Measurements from ENCODE around the gene DSTN.

DSTN gene

DNA sequence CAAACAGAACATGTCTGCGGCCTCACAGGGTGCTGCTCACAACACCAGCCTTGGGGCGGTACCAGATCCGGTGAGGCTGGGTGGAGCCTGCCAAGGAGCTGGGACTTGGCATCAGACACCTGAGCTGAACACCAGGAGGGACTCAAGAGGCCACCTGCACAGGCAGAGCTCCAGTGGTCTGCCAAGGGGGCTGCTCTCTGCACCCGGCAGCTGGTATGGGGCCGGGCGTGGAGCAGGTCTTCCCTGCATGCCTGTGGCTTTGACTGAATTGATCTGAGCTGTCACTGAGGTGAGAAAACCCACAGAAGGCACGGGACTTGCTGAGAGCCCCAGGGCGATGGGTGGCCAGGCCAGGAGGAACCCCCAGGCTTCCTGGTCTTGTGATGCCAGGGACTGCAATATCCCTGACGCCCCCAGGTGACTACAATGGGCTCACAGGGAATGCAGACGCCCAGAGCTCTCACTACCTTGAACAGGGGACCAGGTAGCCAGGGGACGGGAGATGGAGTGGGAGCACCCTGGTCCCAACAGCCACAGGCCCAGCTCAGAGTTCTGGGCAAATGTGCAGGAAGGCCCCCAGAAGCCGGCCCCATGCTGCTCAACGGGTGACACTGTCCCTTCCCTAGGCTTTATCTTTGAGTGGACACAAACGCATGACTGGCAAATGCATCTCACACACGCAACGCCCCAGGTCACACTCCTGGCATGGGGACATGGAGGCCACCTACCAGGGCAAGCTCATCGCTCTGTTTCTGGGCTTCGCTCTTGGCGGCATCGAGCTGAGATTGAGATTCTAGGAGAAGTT, 48.2 kb downstream of the DSTN start:
- TF ChIP-seq, protein P1, sequence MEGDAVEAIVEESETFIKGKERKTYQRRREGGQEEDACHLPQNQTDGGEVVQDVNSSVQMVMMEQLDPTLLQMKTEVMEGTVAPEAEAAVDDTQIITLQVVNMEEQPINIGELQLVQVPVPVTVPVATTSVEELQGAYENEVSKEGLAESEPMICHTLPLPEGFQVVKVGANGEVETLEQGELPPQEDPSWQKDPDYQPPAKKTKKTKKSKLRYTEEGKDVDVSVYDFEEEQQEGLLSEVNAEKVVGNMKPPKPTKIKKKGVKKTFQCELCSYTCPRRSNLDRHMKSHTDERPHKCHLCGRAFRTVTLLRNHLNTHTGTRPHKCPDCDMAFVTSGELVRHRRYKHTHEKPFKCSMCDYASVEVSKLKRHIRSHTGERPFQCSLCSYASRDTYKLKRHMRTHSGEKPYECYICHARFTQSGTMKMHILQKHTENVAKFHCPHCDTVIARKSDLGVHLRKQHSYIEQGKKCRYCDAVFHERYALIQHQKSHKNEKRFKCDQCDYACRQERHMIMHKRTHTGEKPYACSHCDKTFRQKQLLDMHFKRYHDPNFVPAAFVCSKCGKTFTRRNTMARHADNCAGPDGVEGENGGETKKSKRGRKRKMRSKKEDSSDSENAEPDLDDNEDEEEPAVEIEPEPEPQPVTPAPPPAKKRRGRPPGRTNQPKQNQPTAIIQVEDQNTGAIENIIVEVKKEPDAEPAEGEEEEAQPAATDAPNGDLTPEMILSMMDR (IDR thresholded peaks at IDR 0.05) = no peak
- peak overlapping the region in 1 of 2 donors; percentile 93 for H3K27ac ChIP-seq
- peak; percentile 72 for DNase-seq (ENCODE audit: low spot score)
- no peak overlapping the region for H3K4me3 ChIP-seq

- DNase-seq (ENCODE audit: low spot score) = no peak
- no peak overlapping the region for H3K4me3 ChIP-seq
- no peak overlapping the region for H3K27ac ChIP-seq
- TF ChIP-seq, protein P1 (IDR thresholded peaks at IDR 0.05) = no peak
Measured at GRCh38 chr20:17618673-17619013, 48.8 kb downstream of the DSTN start.

DNA sequence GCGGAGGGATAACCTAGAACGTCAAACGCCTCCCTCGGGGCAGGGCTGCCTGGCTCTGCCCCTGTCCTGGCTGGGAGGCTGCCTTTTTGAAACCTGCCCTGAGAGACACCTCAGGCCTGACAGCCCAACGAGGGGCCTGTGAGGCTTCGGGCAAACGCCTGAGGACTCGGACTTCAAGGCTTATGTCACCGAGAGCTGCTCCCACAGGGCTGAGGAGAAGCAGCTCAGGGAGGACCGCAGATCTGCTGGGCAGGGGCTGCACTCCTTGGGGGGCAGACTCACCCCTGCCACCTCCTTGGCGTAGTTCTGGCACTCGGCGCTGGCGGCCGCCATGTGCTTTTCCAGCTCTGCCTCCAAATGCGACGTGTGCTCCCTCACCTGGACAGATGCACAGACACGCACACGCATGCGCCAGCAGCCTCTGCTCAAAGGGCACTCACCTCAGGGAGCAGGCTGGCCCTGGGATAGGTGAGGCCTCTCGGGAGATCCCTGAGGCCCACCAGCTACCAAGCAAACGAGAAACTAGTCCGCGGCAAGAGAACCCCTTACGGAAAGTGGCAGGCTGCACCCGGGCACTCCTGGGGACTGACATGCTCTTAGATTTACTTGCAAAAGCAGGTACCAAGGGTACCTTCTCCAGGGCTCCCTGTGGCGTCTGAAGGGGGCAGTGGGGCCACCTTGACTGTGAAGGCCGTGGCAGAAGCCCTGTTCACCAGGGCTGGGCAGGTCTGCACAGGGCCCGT, 49.6 kb downstream of the DSTN start:
- no peak overlapping the region for H3K27ac ChIP-seq
- no peak overlapping the region for H3K4me3 ChIP-seq
- TF ChIP-seq, protein P1 (IDR thresholded peaks at IDR 0.05) = no peak
- no peak for DNase-seq (ENCODE audit: low spot score)

DNA sequence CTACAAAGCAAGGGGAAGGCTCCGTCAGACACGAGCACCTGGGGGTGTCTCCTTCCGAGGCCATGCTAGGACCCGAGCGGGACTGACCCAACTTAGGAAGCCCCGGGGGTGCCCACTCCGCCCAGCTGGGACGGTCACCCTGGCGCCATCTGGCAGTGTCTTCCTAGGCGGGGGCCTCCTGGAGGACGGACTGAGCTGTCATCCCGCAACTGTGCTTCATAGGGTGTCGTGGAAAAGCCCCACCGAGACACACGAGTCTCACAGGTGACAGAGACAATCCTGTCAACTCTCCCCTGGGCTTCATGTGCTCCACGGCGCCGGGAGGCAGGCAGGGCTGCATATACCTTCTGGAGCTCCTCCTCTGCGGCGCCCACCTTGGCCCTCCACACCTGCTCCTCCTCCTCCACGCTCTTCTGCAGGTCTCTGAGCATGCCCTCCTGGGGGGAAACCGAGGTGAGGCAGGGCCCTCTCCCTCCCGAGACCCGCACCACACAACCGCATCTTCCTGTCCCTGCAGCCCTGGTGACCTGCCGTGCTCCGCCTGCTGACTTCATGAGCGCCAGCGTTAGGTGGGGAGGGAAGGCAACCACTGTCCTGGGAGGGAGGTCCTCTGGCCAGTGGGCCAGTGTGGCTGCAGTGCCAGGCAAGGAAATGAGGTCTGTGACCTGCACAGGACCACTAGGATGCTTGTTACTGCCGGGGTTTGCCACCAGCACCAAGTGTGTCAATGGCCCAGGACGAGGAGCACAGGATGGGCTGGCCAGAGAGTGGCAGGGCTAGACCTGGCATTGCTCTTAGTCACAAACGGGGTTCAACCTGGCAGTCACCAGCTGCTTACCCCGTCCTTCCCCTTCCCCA, 50.7 kb downstream of the DSTN start:
- no peak overlapping the region for H3K27ac ChIP-seq
- no peak for DNase-seq (ENCODE audit: low spot score)
- no peak overlapping the region for H3K4me3 ChIP-seq
- TF ChIP-seq, protein P1 (IDR thresholded peaks at IDR 0.05) = no peak

DNA sequence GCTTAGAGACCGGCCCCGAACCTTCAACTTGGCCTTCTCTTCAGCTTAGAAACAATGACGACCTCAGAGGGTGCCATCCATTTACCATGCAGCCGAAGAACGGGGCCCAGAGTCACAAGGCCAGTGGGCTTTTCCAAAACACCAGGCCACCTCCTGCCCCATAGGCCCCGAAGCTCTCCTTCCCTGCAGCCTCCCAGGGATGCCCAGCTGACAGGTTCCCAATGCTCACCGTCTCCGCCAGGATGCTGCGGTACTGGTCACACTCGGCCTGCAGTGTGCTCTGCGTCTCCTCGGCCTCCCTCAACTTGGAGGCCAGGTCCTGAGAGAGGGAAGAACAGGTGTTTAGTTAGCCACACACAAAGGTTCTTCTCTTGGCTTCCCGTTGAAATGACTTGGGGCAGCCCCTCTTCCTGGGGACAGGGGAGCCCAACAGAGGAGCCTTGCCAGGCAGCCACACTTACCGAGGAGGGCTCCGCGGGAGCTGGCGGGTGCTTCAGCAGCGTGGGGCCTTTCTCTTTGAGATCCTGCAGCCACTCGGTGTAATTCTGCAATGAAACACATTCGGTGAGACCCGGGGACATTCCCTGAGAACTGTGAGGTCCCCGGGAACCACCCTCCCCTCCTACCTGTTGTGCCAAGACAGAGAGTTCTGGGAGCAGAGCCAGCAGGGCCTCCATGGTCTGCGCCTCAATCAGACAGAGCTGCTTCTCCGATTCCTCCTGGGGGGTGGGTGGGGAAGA, 51.5 kb downstream of the DSTN start:
- TF ChIP-seq, protein P1 (IDR thresholded peaks at IDR 0.05) = no peak
- DNase-seq (ENCODE audit: low spot score) = peak; percentile 71
- Histone ChIP-seq H3K4me3 (no peak overlapping the region), H3K27ac (no peak overlapping the region)

DNA sequence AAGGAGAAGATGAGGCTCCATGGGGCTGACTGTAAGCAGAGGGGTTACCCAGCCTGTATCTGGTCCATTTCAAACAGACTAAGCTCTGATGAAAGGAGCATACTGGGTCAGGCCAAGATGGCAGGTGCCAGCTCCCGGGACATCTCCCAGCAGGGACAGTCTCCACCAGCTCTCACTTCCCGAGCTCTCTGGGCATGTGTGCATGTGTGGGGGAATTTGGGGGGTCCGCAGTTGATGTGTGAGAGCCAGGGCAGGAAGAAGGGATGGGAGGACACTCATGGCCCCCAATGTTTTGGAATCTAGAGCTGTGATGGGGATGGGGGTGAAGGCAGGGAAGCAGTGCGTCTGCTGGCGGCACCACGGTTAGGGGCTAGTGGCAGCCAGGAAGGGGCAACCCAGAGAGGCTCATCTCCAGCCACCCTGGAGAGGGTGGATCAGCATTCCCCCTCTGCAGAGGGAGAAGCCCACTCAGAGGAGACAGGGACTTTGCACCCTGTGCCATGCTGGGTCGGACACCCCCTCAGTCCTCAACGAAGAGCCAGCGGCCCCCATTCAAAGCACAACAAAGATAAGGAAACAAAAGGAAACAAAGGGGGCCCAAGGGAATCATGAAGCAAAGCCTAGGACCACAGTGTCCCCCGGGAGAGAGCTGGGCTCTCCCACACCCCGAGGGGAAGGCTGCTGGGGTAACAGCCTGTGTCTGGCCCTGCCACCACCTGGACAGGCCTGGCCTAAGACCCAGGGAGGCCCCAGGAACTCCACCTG, 52.4 kb downstream of the DSTN start:
- TF ChIP-seq, protein P1 (IDR thresholded peaks at IDR 0.05) = no peak
- peak; percentile 52 for DNase-seq (ENCODE audit: low spot score)

More for the DNA sequence above, 52.4 kb downstream of the DSTN start:
- no peak overlapping the region for H3K27ac ChIP-seq
- no peak overlapping the region for H3K4me3 ChIP-seq
